Measurements from ENCODE around the gene GPR108. TPM values are rescaled to one million over a fixed set of nuclear protein-coding genes. Genes with fewer than 3 reads are reported as not detected.
A peak's percentile ranks its signal among the peaks of the same experiment; 100 is the strongest.
"Not testable (repeated sequence)": the region's sequence is repeated elsewhere in the genome, so short reads cannot be mapped to it uniquely, and the experiment has no call there.

Gene GPR108
- total RNA-seq, 4 donors from 2014 or later = 22.6 to 40.3 (median 32.3) TPM

DNA sequence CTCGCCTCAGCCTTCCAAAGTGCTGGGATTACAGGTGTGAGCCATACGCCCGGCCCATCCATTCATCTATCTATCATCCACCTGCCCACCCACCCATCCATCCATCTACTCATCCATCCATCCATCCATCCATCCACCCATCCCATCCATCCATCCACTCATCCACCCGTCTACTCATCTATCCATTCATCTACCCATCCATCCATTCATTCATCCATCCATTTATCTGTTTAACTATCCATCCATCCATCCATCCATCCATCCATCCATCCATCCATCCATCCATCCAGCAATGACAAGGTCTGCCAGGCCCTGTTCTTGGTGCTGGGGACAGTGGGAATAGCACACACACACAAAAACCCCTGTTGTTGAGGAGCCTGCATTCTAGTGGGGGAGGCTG lies 39.6 kb upstream of the GPR108 start:
- no peaks in the 10 kb centered on the region for H3K36me3 ChIP-seq
- no peak for TF ChIP-seq POLR2A (IDR thresholded peaks at IDR 0.05)
- intact Hi-C loops (cut with DNase I; ENCODE audit: low total_unique reads) = no loop called here
- no peak overlapping the region for H3K27ac ChIP-seq
- no peak overlapping the region for H3K4me3 ChIP-seq
- H3K27me3 ChIP-seq = peaks cover 0 to 6% (median 0%) of the 10 kb centered on the region in 3 donors
- ATAC-seq (no peak), DNase-seq (no peak)
- no peaks in the 10 kb centered on the region for H3K4me1 ChIP-seq
- in situ Hi-C loops (cut with MboI; ENCODE audit: low sequenced_read_pairs in 4 of 4) = no loop called here
- no peaks in the 10 kb centered on the region for H3K9me3 ChIP-seq

DNA sequence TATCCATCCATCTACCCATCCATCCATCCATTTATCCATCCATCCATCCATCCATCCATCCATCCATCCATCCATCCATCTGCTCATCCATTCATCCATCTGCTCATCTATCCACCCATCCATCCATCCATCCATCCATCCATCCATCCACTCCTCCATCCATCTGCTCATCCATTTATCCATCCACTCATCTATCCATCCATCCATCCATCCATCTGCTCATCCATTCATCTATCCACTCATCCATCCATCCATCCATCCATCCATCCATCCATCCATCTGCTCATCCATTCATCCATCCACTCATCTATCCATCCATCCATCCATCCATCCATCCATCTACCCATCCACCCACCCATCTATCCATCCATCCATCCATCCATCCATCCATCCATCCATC lies 38.7 kb upstream of the GPR108 start:
- H3K4me1 ChIP-seq; ATAC-seq; H3K27me3 ChIP-seq; in situ Hi-C loops (cut with MboI; ENCODE audit: low sequenced_read_pairs in 4 of 4); DNase-seq; H3K4me3 ChIP-seq; H3K36me3 ChIP-seq; intact Hi-C loops (cut with DNase I; ENCODE audit: low total_unique reads); H3K27ac ChIP-seq; H3K9me3 ChIP-seq: not testable (repeated sequence)

DNA sequence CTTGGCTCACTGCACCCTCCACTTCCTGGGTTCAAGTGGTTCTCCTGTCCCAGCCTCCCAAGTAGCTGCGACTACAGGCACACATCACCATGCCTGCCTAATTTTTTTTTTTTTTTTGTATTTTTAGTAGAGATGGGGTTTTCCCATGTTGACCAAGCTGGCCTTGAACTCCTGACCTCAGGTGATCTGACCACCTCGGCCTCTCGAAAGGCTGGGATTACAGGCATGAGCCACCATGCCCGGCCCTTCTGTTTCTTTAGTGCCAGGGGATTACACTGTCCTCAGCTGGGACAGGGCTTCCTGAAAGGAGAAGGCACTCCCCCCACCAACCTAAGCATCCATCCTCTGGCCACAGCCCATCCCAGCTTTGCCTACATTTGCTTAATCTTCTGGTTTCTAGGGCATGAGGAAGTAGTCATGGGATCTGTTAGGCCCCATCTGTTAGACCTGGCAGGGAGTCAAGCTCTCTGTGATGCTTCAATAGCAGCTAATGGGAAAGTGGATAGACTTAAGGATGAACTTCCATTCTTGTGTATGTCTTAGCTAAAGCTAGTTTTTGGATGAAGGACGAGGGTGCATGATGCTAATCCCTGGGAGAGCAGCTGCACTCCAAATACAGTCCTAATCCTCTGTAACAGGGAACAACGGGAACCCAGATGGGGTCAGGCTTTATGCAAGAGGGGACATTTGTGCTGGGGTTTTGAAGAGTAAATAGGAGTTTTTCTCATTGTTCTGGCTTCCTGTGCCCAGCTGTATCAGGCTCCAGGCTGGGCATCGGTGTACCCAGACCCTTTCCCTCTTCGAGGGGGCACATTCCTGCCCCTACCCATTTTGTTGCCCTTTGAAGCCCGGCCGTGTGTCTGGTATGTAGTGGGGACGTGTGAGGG lies 37.7 kb upstream of the GPR108 start:
- Histone ChIP-seq H3K4me1 (no peaks in the 10 kb centered on the region), H3K4me3 (no peak overlapping the region), H3K27ac (no peak overlapping the region), H3K9me3 (no peaks in the 10 kb centered on the region), H3K27me3 (peaks cover 0 to 8% (median 0%) of the 10 kb centered on the region in 3 donors), H3K36me3 (no peaks in the 10 kb centered on the region)
- DNase-seq (no peak), ATAC-seq (no peak)
- in situ Hi-C loops (cut with MboI; ENCODE audit: low sequenced_read_pairs in 4 of 4) (no loop called here), intact Hi-C loops (cut with DNase I; ENCODE audit: low total_unique reads) (no loop called here)
- TF ChIP-seq, protein P1, sequence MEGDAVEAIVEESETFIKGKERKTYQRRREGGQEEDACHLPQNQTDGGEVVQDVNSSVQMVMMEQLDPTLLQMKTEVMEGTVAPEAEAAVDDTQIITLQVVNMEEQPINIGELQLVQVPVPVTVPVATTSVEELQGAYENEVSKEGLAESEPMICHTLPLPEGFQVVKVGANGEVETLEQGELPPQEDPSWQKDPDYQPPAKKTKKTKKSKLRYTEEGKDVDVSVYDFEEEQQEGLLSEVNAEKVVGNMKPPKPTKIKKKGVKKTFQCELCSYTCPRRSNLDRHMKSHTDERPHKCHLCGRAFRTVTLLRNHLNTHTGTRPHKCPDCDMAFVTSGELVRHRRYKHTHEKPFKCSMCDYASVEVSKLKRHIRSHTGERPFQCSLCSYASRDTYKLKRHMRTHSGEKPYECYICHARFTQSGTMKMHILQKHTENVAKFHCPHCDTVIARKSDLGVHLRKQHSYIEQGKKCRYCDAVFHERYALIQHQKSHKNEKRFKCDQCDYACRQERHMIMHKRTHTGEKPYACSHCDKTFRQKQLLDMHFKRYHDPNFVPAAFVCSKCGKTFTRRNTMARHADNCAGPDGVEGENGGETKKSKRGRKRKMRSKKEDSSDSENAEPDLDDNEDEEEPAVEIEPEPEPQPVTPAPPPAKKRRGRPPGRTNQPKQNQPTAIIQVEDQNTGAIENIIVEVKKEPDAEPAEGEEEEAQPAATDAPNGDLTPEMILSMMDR (IDR thresholded peaks at IDR 0.05 in 4 of 5, conservative IDR thresholded peaks at IDR 0.05 in 1 of 5) = no peak
- TF ChIP-seq POLR2A (IDR thresholded peaks at IDR 0.05) = no peak

DNA sequence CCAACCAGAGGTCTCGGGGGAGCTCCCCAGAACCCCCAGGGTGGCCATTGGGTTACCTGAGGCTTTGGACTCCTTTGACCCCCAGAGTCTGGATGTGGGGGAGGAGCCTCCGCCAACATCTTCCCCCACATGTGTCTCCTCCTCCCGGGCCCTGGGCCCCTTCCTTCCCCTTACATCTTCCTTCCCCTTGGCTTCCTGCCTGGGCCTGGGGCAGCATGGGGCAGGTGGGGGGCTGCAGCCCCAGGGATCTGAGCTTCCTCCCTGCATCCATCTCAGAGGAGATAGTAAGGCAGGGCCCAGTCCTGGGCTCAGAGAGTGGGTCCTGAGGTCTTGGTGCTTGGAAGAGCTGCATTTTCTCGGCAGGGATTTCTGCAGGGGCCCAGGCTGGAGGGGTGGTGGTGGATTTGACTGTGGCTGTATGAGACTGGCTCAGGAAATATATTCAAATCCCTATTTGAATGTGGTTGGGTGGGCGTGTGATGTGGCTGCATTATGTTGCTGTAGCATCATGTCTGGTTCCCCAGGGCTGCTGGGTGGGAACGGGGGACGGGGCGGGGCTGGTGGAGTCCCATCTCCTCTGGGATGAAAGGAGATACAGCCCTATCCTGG lies 36.0 kb upstream of the GPR108 start:
- no peaks in the 10 kb centered on the region for H3K9me3 ChIP-seq
- DNase-seq (no peak), ATAC-seq (no peak)
- TF ChIP-seq POLR2A (IDR thresholded peaks at IDR 0.05) = no peak
- TF ChIP-seq, protein P1 (IDR thresholded peaks at IDR 0.05 in 4 of 5, conservative IDR thresholded peaks at IDR 0.05 in 1 of 5) = no peak
- in situ Hi-C loops (cut with MboI; ENCODE audit: low sequenced_read_pairs in 4 of 4) = no loop called here
- peaks cover 0 to 9% (median 0%) of the 10 kb centered on the region in 3 donors for H3K27me3 ChIP-seq
- intact Hi-C loops (cut with DNase I; ENCODE audit: low total_unique reads) = no loop called here
- no peak overlapping the region for H3K27ac ChIP-seq
- no peaks in the 10 kb centered on the region for H3K4me1 ChIP-seq
- peak overlapping the region in 1 of 4 donors; percentile 45 for H3K4me3 ChIP-seq
- no peaks in the 10 kb centered on the region for H3K36me3 ChIP-seq

DNA sequence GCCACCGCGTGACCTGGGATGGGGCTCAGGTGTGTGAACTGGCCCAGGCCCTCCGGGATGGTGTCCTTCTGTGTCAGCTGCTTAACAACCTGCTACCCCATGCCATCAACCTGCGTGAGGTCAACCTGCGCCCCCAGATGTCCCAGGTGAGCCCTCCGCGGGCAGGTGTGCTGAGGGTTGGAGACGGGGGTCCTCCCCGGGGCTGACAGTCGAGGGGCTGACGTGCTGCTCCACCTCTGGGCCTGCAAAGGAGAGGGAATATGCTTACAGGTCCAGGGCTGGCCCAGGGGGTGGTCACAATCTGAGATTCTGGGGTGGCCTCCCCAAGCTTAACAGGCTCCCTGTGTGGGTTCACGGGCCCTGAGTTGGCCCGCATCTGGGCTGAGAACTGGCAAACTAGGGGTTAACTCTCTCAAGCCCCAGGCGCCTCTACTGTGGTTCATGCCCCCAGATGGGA lies 35.5 kb upstream of the GPR108 start:
- no peak for DNase-seq
- H3K9me3 ChIP-seq = no peaks in the 10 kb centered on the region
- peaks cover 1 to 15% (median 4%) of the 10 kb centered on the region in 3 donors for H3K27me3 ChIP-seq
- no peak for TF ChIP-seq POLR2A (IDR thresholded peaks at IDR 0.05)
- TF ChIP-seq, protein P1 (IDR thresholded peaks at IDR 0.05 in 4 of 5, conservative IDR thresholded peaks at IDR 0.05 in 1 of 5) = no peak
- H3K4me3 ChIP-seq = peak overlapping the region in 1 of 4 donors; percentile 45
- in situ Hi-C loops (cut with MboI; ENCODE audit: low sequenced_read_pairs in 4 of 4) = no loop called here
- ATAC-seq = no peak
- H3K36me3 ChIP-seq = no peaks in the 10 kb centered on the region
- H3K27ac ChIP-seq = no peak overlapping the region
- intact Hi-C loops (cut with DNase I; ENCODE audit: low total_unique reads) = no loop called here
- H3K4me1 ChIP-seq = no peaks in the 10 kb centered on the region

All from gastrocnemius medialis (tissue), 4 donors.